ENCODE data around the gene GDPD5.

The GDPD5 gene

DNA sequence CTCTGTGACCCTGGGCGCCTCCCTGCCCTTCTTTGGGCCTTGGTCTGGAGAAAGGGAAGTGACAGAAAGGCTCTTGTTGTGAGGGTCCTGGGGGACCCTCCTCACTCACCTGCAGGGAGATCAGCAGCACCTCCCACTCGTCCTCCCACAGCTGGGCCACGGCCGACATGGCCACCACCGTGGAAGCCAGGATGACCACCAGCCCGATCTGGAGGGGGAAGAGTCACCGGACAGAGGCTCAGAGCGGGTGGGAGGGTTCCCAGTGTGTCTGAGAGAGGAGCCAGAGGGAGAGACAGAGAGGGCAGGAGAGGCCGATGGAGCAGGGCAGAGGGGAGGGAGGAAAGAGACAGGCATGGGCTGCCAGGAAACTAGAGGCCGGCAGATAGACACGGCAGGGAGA, 76.0 kb downstream of the GDPD5 start:
- Histone ChIP-seq H3K9me3 (ENCODE audit: insufficient read depth, low read length) (no peaks in the 10 kb centered on the region), H3K27me3 (ENCODE audit: low read length) (no peaks in the 10 kb centered on the region), H3F3A (ENCODE audit: insufficient read depth) (no peaks in the 10 kb centered on the region), H3K4me3 (ENCODE audit: insufficient read depth, low read length, poor library complexity, severe bottlenecking) (no peak overlapping the region), H3K36me3 (ENCODE audit: low read length) (no peaks in the 10 kb centered on the region), H3K9ac (ENCODE audit: low read length) (no peak overlapping the region), H3K4me2 (ENCODE audit: low read depth, low read length, poor library complexity, severe bottlenecking) (no peak overlapping the region), H3K27ac (ENCODE audit: low read depth, low read length) (no peak overlapping the region), H2AFZ (ENCODE audit: low read depth, low read length, severe bottlenecking) (no peak overlapping the region), H3K79me2 (ENCODE audit: insufficient read depth, low read length) (no peaks in the 10 kb centered on the region), H4K20me1 (ENCODE audit: low read depth, low read length) (no peaks in the 10 kb centered on the region), H3K9me2 (replicated peaks; ENCODE audit: insufficient read depth, low read length) (no peaks in the 10 kb centered on the region)
- TF ChIP-seq CTCF (IDR thresholded peaks at IDR 0.05; ENCODE audit: insufficient read depth, low read length, poor library complexity, severe bottlenecking), result no peak
- TF ChIP-seq EZH2phosphoT487 (conservative IDR thresholded peaks at IDR 0.05; ENCODE audit: low read length), result no peak

- Histone ChIP-seq H3K79me2 (ENCODE audit: insufficient read depth, low read length) (no peaks in the 10 kb centered on the region), H4K20me1 (ENCODE audit: low read depth, low read length) (no peaks in the 10 kb centered on the region), H3K4me2 (ENCODE audit: low read depth, low read length, poor library complexity, severe bottlenecking) (no peak overlapping the region), H3F3A (ENCODE audit: insufficient read depth) (no peaks in the 10 kb centered on the region), H3K9me2 (replicated peaks; ENCODE audit: insufficient read depth, low read length) (no peaks in the 10 kb centered on the region), H3K9ac (ENCODE audit: low read length) (no peak overlapping the region), H3K27me3 (ENCODE audit: low read length) (no peaks in the 10 kb centered on the region), H2AFZ (ENCODE audit: low read depth, low read length, severe bottlenecking) (no peak overlapping the region), H3K4me3 (ENCODE audit: insufficient read depth, low read length, poor library complexity, severe bottlenecking) (no peak overlapping the region), H3K36me3 (ENCODE audit: low read length) (no peaks in the 10 kb centered on the region), H3K9me3 (ENCODE audit: insufficient read depth, low read length) (no peaks in the 10 kb centered on the region), H3K27ac (ENCODE audit: low read depth, low read length) (no peak overlapping the region)
- TF ChIP-seq CTCF (IDR thresholded peaks at IDR 0.05; ENCODE audit: insufficient read depth, low read length, poor library complexity, severe bottlenecking) (no peak), EZH2phosphoT487 (conservative IDR thresholded peaks at IDR 0.05; ENCODE audit: low read length) (no peak)
These were observed 76.5 kb downstream of the GDPD5 start for GRCh38 chr11:75449271-75449670.

- no peaks in the 10 kb centered on the region for H3F3A ChIP-seq (ENCODE audit: insufficient read depth)
- no peak overlapping the region for H3K9ac ChIP-seq (ENCODE audit: low read length)
- no peak overlapping the region for H3K27ac ChIP-seq (ENCODE audit: low read depth, low read length)
- no peaks in the 10 kb centered on the region for H3K27me3 ChIP-seq (ENCODE audit: low read length)
- H3K4me2 ChIP-seq (ENCODE audit: low read depth, low read length, poor library complexity, severe bottlenecking), result no peak overlapping the region
- H2AFZ ChIP-seq (ENCODE audit: low read depth, low read length, severe bottlenecking), result no peak overlapping the region
- TF ChIP-seq CTCF (IDR thresholded peaks at IDR 0.05; ENCODE audit: insufficient read depth, low read length, poor library complexity, severe bottlenecking) (no peak), EZH2phosphoT487 (conservative IDR thresholded peaks at IDR 0.05; ENCODE audit: low read length) (no peak)
- no peak overlapping the region for H3K4me3 ChIP-seq (ENCODE audit: insufficient read depth, low read length, poor library complexity, severe bottlenecking)
- no peaks in the 10 kb centered on the region for H3K79me2 ChIP-seq (ENCODE audit: insufficient read depth, low read length)
- H3K9me2 ChIP-seq (replicated peaks; ENCODE audit: insufficient read depth, low read length), result no peaks in the 10 kb centered on the region
- H3K36me3 ChIP-seq (ENCODE audit: low read length), result no peaks in the 10 kb centered on the region
- H3K9me3 ChIP-seq (ENCODE audit: insufficient read depth, low read length), result no peaks in the 10 kb centered on the region
- H4K20me1 ChIP-seq (ENCODE audit: low read depth, low read length), result no peaks in the 10 kb centered on the region
These were observed 78.3 kb downstream of the GDPD5 start for GRCh38 chr11:75447415-75447814.
